Pons (tissue), 1 donor: ENCODE data around the gene OLFM2.
A peak's percentile ranks its signal among the peaks of the same experiment; 100 is the strongest.
"Not testable (repeated sequence)": the region's sequence is repeated elsewhere in the genome, so short reads cannot be mapped to it uniquely, and the experiment has no call there.

Experiments used
- DNase-seq: peaks from one replicate; pipeline ENCODE4 v3.0.0-alpha.2; 2016; ENCODE audit warnings: low spot score

Gene OLFM2

DNA sequence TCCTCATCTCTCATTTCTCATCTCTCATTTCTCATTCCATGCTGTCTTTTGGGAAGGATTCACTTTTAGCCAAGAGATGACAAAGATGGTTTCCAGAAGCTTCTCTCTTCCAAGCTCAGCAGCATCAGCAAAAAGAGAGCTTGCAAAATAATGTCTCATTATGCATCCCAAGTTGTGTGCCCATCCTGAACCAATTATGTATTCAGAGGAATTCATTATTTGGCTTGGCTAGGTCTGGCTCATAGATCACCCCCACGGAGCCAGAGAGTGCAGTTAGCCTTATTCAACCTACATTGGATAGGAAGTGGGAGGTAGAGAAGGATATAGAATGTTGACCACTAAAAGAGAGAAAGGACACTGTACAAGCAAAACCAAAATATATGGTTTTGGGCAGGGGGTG is 5.4 kb upstream of the OLFM2 start:
- DNase-seq, result no peak

DNA sequence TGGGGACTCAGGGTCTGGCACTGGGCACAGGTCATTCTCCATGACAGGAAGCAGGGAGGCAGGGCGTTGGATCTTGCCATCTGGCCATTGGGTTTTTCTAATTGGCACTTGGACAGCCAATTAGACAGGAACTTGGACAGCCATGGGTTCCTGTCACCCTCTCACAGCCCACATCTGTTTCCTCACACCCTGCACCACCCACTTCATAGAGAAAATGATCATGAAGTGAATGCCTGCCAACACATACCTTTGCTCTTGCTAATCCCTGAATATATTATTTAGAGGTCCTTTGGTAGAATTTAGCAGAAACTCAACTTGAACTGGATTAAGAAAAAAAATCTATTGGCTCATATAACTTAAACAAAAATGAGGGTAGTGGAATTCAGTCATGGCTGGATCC is 4.9 kb upstream of the OLFM2 start:
- no peak for DNase-seq

DNA sequence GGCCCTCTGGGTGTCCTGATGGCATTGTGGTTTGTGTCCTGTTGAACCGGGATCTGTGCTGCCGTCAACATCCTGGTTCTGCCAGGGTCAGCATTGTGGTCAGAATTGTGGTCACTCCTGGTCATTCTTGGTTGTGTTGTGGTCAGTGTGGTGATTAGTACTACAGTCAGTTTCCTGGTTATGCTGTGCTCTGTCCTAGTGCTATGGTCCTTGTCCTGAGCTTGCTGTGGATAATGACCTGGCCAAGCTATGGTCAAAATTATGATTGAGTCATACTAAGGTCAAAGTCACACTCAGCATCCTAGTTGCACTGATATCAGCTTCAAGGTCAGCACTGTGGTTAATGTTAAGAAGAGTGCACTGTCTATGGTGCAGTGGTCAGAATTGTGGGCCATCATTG is 4.5 kb upstream of the OLFM2 start:
- DNase-seq, result no peak

DNA sequence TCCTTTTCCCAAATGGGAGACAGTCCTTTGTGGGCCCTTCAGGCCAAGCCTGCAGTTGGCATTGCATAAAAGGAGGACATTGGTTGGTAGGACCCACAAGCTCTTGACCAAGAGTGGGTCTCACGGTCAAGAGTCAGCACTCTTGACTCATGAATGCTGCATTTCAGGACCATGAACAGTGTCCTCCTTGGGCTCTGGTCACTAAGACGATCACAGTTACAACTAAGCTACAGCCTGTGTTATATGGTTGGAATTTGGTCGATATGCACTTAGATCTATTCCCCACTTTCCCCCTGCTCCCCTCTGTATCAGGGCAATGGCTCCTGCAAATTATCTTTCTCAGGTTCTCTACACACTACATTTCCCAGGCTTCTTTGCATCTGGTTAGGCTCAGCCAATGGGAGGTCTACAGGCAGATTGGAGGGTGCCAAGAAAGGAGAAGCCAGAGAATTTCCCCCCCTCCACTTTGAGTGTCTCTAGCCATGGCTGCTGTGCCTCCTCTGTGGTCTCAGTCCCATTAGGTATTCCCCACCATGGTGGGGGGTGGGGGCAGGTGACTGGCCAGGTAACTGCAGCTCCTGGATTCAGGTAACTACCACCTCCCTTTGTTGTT is 3.1 kb upstream of the OLFM2 start:
- no peak for DNase-seq

DNA sequence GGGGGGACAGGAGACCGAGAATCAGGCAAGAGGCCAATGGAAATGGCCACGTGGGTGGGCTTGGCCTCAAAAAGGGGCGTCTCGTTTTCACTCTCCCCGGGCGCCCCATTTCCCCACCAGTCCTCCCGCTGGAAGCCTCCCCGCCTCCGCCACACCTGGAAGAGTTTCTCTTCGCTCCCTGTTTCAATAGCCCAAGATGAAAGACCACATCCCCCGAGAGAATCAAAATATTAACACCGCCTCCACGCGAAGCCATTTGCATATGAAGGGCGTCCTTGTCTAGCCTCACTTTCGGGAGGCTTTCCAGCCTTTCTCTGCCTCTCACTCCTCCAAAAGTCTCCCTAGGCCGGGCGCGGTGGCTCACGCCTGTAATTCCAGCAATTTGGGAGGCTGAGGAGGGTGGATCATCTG is 691 bp upstream of the OLFM2 start:
- DNase-seq, result no peak

DNA sequence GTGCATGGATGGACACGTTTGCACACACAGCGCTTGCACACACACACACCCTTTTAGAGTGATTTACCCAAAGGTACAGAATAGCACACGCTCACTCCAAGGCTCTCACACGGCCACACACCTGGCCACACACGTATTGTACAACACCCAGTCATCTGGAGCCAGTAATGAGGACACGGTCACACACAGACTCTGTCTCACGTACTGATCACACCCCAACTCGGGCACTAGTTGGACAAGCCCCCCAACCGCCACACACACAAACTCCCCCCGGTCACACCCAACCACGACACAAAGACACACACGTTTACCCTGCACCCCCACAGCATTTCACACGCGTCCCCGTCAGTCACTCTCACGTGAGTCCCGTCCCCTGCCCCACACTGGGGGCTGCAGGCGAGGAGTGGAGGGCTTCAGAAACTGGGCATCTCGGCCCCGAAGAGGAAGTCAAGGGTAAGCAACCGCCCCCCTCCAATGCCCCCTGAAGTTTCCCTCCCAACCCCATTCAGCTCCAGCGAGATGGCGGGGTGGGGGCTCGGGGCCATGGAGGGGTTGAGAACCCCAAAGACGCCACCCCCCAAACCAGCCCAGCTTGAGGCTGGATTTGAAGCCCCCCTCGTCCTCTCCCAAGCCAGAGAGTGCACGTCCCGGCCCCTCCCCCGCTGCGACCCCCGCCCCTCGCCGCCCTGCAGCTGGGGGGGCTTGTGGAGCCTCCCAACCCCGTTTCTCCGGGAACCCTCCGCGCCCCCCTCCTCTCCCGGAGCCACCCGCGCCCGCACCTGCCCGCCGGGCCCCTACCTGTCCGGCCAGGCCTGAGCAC is 599 bp downstream of the OLFM2 start:
- no peak for DNase-seq

DNA sequence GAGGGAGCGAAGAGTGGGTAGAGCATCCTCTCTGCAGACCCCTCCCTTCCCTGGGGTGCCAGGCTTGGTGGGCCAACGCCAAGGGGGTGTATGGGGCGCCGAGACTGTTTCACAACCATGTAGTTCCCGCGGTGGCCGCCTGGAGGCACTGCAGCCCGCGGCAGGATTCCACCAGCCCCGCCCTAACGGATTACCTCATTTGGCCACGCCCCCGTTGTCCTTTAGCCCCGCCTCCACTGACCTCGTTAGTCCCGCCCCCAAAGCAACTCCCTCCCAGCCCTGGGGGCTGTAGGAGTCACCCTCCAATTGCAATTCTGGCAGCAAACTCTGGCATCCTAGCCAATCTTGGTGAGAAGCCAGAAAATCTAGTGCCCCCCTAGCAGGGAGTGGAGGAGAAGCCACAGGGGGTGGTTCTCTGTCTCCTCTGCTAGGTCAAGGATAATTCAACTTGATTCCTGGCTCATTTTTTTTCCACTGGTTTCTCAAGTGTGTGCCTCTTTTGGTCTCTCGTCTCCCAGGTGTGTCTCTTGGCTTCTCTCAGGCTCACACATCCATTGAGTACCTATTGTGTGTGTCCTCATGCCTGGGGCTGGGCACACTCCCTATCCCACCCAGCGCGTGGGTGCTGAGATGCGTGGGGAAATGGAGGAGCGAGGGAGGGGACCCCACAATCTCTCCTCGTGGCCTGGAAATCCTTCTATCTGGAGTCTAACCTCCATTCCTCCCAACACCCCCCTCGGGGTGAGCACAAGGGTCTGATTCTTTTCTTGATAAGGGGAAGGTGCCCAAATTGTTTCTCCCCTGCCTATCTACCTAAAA is 2.0 kb downstream of the OLFM2 start:
- DNase-seq, result peak; percentile 80

DNA sequence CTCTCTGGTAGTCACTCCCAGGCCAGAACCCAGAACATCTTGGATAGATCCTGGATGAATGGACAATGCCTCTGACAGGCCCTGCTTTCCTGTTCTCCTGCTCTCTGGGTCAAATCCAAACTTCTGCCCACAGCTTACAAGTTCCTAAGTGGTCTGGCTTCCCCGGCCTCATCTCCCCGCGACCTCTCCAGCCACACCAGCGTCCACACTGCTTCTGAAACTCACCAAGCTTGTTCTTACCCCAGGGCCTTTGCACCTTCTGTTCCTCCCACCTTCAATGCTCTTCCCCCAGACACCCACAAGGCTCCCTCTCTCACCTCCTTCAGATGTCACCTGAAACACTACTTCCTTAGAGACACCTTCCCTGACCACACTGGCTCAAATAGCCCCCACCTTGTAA is 3.5 kb downstream of the OLFM2 start:
- DNase-seq, result no peak

DNA sequence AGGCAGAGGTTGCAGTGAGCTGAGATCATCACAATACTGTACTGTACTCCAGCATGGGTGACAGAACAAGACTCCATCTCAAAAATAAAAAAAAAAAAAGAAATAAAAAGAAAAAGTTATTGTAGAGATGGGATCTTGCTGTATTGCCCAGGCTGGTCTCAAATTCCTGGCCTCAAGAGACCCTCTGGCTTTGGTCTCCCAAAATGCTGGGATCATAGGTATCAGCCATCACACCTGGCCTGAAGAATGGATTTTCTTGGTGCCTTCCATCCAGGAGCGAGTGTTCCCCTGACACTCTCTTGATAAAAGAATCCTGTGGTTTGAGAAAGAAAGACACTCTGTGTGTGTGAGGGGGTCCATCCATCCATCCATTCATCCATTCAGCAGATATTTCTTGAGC is 4.7 kb downstream of the OLFM2 start:
- DNase-seq, result no peak

DNA sequence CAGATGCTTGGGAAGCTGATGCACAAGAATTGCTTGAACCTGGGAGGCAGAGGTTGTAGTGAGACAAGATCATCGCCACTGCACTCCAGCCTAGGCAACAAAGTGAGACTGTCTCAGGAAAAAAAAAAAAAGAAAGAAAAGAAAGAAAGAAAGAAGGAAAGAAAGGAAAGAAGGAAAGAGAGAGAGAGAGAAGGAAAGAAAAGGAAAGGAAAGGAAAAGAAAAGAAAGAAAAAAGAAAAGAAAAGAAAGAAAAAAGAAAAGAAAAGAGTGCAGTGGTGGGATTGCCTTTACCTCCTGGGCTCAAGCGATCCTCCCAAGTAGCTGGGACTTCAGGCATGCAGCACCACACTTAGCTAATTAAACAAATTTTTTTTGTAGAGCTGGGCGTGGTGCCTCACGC is 12.9 kb downstream of the OLFM2 start:
- DNase-seq, result no peak

DNA sequence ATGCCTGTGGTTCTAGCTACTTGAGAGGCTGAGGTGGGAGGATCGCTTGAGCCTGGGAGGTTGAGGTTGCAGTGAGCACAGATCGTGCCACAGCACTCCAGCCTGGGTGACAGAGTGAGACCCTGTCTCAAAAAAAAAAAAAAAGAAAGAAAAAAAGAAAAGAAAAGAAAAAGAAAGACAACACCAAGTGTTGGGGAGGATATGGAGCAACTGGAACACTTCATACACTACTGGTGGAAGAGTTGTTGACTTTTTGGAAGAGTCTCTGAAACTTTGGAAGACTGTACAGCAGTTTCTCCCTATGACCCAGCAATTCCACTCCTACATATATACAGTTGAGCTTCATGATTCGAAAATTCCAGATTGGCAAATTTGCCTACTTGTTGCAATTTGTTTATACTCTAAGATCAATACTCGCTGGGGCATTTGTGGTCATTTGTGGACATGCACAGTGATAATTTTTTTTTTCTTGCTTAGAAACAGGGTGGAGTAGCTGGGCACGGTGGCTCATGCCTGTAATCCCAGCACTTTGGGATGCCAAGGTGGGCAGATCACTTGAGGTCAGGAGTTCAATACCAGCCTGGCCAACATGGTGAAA is 13.4 kb downstream of the OLFM2 start:
- DNase-seq, result not testable (repeated sequence)

DNA sequence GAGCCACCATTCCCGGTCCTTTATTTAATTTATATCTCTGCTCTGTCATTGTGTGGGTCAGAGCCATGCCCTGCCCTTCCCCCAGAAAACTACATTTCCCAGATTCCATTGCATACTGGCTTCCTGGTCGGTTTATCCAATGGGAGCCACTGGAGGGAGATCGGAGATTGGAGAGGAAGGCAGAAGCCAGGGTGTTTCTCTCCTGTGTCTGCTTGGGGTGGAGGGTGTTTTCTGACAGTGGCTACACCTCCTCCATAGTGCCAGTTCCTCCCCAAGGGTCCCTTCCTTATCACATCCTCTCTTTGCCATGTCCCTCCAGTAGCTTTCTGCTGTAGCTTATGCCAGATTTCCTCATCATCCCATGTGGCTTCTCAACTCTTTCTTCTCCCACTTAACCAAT is 19.0 kb downstream of the OLFM2 start:
- peak; percentile 42 for DNase-seq

DNA sequence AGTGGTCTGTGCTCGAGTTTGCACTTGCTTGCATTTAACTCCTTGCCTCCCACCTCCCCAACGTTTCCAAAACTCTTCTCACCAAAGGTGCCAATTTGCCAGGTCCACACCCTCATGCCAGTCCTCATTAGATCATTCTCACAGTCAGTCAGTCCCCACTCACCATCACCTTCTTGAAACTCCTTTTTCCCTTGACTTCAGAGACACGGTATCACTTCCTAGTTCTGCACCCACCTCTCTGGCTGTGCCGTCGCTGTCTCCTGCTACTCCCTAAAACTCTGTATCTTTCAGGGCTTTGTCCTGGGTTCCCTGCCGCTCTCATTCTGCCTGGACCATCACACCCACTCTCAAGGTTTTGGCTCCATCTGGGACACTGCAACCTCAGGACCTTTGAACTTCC is 19.6 kb downstream of the OLFM2 start:
- DNase-seq, result no peak

DNA sequence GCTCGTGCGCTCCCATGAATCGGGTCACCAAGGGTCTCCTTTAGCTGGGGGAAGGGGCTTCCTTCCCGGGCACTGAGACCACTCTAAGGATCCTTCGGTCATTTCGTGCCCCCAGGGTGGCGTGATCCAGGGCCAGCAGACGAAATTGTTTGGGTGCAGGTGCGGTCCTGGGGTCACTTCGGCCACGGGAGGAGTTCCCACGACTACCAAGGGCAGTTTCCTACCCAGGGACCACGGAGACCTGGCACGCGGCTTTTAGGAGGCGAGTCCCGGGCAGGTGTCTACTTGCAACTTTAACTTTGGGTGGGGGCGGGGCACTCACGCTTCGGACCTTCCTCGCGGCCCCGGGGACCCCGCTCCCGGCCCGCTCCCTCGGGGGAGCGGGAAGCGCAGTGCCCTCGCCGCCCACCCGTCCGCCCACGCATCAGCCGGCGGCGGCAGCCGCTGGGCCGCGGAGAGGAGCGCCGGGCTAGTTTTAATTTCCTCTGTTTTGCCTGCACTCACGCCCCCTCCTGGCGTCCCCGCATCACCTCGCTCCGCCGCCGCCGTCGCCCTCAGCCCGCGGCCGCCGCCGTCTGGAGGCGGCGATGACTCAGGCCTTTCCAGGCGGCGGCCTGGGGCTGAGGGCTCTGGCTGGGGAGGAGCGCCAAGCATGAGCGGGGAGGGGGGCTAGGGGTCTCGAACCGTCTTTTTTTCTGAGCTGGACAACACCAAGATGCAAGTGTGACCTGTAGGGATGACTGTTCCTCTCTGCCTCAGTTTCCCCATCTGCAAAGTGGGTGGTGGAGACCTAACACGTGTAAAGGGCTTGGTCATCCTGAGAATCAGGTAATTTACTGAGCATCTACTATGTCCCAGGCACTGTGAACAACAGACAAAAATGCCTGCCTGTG is 21.8 kb downstream of the OLFM2 start:
- peak; percentile 44 for DNase-seq

DNA sequence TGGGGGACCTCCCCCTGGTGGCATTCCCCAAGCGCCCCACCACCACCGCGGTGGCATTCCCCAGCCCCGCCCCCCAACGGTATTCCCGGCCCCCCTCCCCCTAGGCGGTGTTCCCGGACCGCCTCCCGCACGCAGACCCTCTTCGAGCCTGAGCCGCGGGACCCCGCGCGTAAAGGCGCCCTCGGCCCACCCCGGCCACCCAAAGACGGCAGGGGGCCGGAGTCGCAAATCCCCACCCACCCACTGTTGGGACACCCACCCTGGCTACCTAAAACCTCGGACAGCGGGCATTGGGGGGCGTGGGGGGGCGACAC is 22.4 kb downstream of the OLFM2 start:
- no peak for DNase-seq

DNA sequence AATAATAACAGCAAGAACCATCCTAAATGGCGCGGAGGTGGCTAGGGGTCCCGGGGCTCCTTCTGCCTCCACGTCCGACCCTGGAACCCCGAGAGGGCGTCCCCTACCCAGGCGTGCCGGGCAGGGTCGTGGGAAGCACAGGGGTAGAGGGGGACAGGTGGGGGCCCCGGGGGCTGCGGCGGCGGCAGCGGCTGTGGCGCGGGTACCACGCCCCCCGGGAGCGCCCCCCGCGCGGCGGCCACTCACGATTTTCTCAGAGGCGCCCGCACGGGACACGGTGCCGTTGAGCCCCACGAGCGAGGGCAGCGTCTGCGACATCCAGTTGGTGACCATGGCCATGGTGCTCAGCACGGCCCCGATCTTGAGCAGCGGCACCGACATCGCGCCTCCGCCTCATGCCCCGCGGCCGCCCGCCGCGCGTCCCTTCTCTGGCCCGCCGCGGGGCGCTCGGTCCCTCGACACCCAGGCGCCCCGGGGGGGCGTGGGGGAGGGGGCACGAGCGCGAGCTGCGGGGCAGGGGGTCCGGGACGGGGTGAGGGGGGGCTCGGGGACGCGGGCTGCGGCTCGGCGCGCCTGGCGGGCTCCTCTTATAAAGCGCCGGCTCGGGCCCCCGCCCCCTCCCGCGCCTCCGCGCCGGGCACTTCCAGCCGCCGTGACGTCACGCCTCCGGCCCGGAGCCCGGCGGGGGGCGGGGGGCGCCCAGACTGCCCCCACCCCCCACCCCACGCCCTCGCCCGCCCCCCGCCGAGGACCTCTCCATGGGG is 22.9 kb downstream of the OLFM2 start:
- no peak for DNase-seq

DNA sequence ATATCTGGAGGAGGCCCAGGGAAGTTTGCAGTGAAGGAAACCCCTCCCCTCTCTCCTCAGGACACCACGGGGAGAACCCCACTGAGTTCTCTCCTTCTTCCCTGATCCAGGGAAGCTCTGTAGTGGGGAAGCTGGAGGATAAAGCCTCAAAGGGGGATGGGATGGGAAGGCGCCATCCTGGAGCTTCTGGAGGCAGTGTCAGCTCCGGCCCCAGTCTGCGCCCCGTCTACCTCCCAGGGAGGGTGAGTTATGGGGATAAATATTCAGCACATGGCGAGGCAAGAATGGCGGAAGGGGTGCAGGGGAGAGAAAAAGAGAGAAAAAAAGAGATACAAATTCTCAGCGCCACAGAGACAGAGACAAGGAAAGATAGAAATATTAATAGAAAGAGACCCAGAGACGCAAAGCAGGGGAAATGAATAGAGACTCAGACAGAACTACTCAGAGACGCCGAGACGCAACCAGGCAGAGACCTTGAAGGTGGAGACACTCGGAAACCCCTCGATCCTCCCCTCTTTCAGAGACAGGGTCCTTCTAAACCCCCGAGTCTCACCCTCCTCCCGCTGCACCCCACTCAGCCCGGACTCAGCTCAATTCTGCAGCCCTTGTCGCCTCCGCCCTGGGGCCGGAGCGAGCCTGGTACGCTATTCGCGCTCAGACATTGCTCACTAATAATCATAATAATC is 23.6 kb downstream of the OLFM2 start:
- no peak for DNase-seq

DNA sequence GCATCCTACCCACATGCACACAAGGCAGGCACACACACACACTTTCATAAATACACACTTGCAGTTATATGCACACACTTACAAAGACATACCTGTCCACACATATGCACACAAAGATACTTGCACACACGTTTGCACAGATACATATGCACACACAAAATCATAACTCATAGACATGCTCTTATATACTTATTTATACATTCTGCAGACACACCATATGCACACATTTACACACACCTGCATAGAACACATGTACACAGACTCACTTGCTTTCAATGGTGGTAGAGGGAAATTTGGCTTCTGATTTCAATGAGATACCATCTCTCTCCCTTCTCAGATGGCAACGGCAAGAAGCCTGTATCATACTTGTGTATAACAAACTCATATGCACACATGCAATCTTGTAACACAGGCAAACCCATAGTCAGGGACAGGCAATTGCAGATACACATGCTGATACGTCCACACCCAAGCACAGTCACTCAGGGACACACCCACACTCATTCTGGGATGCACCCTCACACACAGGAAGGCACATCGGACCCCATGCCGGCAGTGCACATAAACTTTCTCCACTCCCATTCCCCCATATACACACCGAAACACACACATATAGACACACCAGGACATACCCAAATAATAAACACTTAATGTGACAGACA is 24.7 kb downstream of the OLFM2 start:
- no peak for DNase-seq

DNA sequence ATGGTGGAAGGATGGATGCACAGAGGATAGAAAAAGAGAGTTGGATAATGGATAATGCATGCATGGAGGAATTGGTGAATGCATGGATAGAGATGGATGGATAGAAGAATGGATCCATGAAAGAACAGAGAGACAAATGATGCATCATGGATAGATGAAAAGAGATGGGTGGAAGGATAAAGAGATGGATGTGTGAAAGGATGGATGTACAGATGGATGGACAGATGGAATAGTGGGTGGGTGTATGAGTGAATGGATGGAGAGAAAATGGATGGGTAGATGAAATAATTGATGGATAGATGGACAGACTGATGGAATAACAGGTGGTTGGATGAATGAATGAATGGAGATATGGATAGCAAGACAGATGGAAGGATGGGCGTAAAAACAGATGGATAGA is 25.7 kb downstream of the OLFM2 start:
- DNase-seq, result no peak

DNA sequence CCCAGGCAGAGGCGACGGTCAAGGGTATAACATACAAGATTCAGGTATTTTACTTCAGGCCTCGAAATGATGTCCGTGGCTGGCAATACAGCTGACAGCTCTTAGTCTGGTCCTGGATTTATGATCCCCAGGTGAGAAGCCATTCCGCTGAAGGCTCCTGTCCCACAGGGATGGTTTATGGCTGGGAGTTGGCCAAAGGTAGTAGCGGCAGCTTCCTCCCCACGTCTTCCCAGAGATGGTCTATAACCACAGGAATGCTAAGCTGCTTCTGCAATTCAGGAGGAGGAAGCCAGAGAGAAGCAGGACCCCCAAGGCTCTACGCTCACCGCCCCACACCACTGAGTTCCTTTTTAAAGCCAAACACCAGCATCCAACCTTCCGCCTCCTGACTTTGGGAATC is 27.1 kb downstream of the OLFM2 start:
- no peak for DNase-seq
